GM12875 (cell line): ENCODE data around the gene OR1D5.
A peak's percentile ranks its signal among the peaks of the same experiment; 100 is the strongest.

Experiments used
- H3K4me3 ChIP-seq: one replicate; pipeline ENCODE4 v1.5.1; 2011; ENCODE audit warnings: low read depth, low read length, control low read depth
- TF ChIP-seq, protein P1 (sequence below): IDR thresholded peaks from 2 replicates; pipeline ENCODE4 v1.5.1; 2011; ENCODE audit warnings: low read depth, mild to moderate bottlenecking, control low read depth, inconsistent platforms, low read length, moderate library complexity, borderline replicate concordance; ENCODE audit not compliant: insufficient read depth

The OR1D5 gene

GRCh38 chr17:3043737-3044365 lies 19.6 kb downstream of the OR1D5 start:
- H3K4me3 ChIP-seq, result no peak overlapping the region
- TF ChIP-seq, protein P1, sequence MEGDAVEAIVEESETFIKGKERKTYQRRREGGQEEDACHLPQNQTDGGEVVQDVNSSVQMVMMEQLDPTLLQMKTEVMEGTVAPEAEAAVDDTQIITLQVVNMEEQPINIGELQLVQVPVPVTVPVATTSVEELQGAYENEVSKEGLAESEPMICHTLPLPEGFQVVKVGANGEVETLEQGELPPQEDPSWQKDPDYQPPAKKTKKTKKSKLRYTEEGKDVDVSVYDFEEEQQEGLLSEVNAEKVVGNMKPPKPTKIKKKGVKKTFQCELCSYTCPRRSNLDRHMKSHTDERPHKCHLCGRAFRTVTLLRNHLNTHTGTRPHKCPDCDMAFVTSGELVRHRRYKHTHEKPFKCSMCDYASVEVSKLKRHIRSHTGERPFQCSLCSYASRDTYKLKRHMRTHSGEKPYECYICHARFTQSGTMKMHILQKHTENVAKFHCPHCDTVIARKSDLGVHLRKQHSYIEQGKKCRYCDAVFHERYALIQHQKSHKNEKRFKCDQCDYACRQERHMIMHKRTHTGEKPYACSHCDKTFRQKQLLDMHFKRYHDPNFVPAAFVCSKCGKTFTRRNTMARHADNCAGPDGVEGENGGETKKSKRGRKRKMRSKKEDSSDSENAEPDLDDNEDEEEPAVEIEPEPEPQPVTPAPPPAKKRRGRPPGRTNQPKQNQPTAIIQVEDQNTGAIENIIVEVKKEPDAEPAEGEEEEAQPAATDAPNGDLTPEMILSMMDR, result peak; percentile 49; the same call in 1 of the 2 replicates

GRCh38 chr17:3040882-3041281 lies 22.5 kb downstream of the OR1D5 start:
- TF ChIP-seq, protein P1, result no peak
- H3K4me3 ChIP-seq, result no peak overlapping the region

- H3K4me3 ChIP-seq, result no peak overlapping the region
Measured at GRCh38 chr17:3039736-3040135, 23.7 kb downstream of the OR1D5 start.

GRCh38 chr17:3038941-3039340 lies 24.5 kb downstream of the OR1D5 start:
- TF ChIP-seq, protein P1, result no peak
- no peak overlapping the region for H3K4me3 ChIP-seq

More at GRCh38 chr17:3039736-3040135, 23.7 kb downstream of the OR1D5 start:
- TF ChIP-seq, protein P1, result no peak

- no peak overlapping the region for H3K4me3 ChIP-seq
- TF ChIP-seq, protein P1, result no peak
Measured at GRCh38 chr17:3037259-3037658, 26.1 kb downstream of the OR1D5 start.

DNA sequence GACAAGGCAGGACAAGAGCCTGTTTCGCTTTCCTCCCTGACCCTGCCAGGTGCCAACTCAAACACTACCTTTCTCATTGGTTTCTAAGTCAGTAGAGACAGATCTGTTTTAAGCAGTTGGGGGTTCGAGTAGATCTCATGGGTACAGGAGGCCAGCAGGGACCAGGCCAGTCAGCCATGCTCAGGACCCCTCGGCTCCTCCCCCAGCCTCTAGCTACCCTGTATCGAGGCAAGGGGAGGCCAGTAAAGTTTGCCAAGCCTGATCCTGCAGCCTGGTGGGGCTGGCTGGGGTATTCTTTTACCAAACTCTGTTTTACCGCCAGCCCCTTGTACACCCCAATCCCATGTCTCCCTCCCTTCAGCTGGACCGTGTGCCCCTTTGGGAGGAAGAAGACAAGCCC lies 26.6 kb downstream of the OR1D5 start:
- TF ChIP-seq, protein P1, result no peak
- no peak overlapping the region for H3K4me3 ChIP-seq

DNA sequence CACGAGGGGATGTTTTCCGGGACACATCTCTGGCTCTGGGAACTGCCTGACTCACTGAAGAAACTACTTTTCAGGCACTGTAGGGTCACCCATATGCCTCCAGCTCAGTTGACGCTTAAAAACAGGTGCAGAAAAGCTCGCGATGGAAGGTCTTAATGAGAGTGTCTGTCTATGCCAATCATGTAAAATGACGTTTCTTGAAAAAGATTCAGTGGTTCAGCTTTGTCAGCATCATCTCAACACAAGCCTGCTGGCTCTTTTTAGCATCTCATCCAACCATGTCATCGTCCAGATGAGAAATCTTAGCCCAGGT lies 27.5 kb downstream of the OR1D5 start:
- H3K4me3 ChIP-seq, result no peak overlapping the region
- TF ChIP-seq, protein P1, result no peak
